K562 (cell line): ENCODE measurements around the gene IGF1R. TPM values are rescaled to one million over a fixed set of nuclear protein-coding genes. Genes with fewer than 3 reads are reported as not detected.

Experiments
- BRF2 ChIP-seq: IDR thresholded peaks from 3 replicates; pipeline ENCODE4 v1.6.1; 2011; ENCODE audit warnings: borderline replicate concordance, mild to moderate bottlenecking; ENCODE audit not compliant: insufficient read length, insufficient read depth
- CEBPB ChIP-seq: fragments of 450-650 bp; IDR thresholded peaks from 2 replicates; pipeline ENCODE4 v1.6.1; 2016; ENCODE audit warnings: missing genetic modification characterization, missing compliant biosample characterization
- CLOCK ChIP-seq: fragments of 250-450 bp; sonication (Bioruptor Pico); IDR thresholded peaks from 2 replicates; pipeline ENCODE4 v1.4.0; 2020; ENCODE audit warnings: mild to moderate bottlenecking, moderate library complexity, borderline replicate concordance
- KAT2B ChIP-seq: IDR thresholded peaks from one replicate; pipeline ENCODE4 v1.6.1; 2012; ENCODE audit warnings: low read depth, mild to moderate bottlenecking, control low read depth, inconsistent platforms, low read length, moderate library complexity
- NUFIP1 ChIP-seq: fragments of 450-650 bp; IDR thresholded peaks from 2 replicates; pipeline ENCODE4 v1.6.1; 2018; ENCODE audit not compliant: partially characterized antibody
- PCBP1 ChIP-seq: fragments of 200-400 bp; formaldehyde crosslinking; IDR thresholded peaks from 2 replicates; pipeline ENCODE4 v1.6.1; 2018; ENCODE audit warnings: mild to moderate bottlenecking, low read depth, low read length; ENCODE audit not compliant: poor library complexity, severe bottlenecking
- PPARD ChIP-seq: fragments of 250-450 bp; sonication (Bioruptor Pico); IDR thresholded peaks from 2 replicates; pipeline ENCODE4 v1.8.0; 2022; ENCODE audit warnings: inconsistent platforms, mild to moderate bottlenecking, moderate library complexity
- RBM15 ChIP-seq: fragments of 200-400 bp; formaldehyde crosslinking; IDR thresholded peaks from 2 replicates; pipeline ENCODE4 v1.6.1; 2018; ENCODE audit warnings: mild to moderate bottlenecking, low read length, moderate library complexity; ENCODE audit not compliant: insufficient read depth
- SIN3B ChIP-seq: fragments of 450-650 bp; IDR thresholded peaks from 2 replicates; pipeline ENCODE4 v1.6.1; 2017; ENCODE audit warnings: low read depth, mild to moderate bottlenecking, moderate library complexity
- SUPT5H ChIP-seq: fragments of 450-650 bp; IDR thresholded peaks from 2 replicates; pipeline ENCODE4 v1.6.1; 2016
- TEAD2 ChIP-seq: fragments of 450-650 bp; IDR thresholded peaks from 2 replicates; pipeline ENCODE4 v1.6.1; 2016; ENCODE audit warnings: missing genetic modification characterization, control low read depth, missing compliant biosample characterization
- TRIM28 ChIP-seq: fragments of 450-650 bp; IDR thresholded peaks from 2 replicates; pipeline ENCODE4 v1.6.1; 2017
- ZFX ChIP-seq: sonication (generic); formaldehyde crosslinking; IDR thresholded peaks from 2 replicates; pipeline ENCODE4 v1.8.0; 2022; ENCODE audit warnings: mild to moderate bottlenecking, missing genetic modification reagents, moderate library complexity
- ZNF133 ChIP-seq: fragments of 250-450 bp; sonication (Bioruptor Pico); IDR thresholded peaks from 2 replicates; pipeline ENCODE4 v1.4.0; 2020; ENCODE audit warnings: mild to moderate bottlenecking
- ZNF274 ChIP-seq: IDR thresholded peaks from 2 replicates; pipeline ENCODE4 v1.6.1; 2011; ENCODE audit warnings: low read depth, mild to moderate bottlenecking, low read length, moderate library complexity, borderline replicate concordance
- ZNF316 ChIP-seq: fragments of 450-650 bp; IDR thresholded peaks from 2 replicates; pipeline ENCODE4 v1.6.1; 2016
- polyA plus RNA-seq, 8 experiments: library from polyadenylated mRNA; depleted of rRNA in 4 of 8; stranded (reverse) in 5 of 8; unstranded in 3 of 8; fragments of >200 nt; fragmentation: Nextera tagmentation in 2 of 8; fragmentation: Illumina TruSeq in 1 of 8; extraction: Ambion mirVana in 2 of 8; extraction: Trizol in 1 of 8; gene quantifications; 2 replicates each; pipeline versions ENCODE4 v1.2.1 to v1.2.3, GENCODE V29; 2011 to 2014; ENCODE audit warnings: inconsistent platforms in 1 of 8, missing spikeins in 1 of 8
- total RNA-seq, 7 experiments: library from RNA; depleted of rRNA in 6 of 7; stranded (reverse); fragments of >200 nt in 6 of 7; fragmentation: Illumina TruSeq in 2 of 7; extraction: Trizol in 2 of 7; gene quantifications; 2 replicates each; pipeline versions ENCODE4 v1.2.1 to v1.2.3, GENCODE V29; 2011 to 2021; ENCODE audit warnings: low replicate concordance in 1 of 7
- TF ChIP-seq, protein P1 (sequence below): sonication (generic); formaldehyde crosslinking; IDR thresholded peaks from 2 replicates; pipeline ENCODE4 v1.8.0; 2022; ENCODE audit warnings: mild to moderate bottlenecking, missing genetic modification reagents
- TF ChIP-seq, protein P2 (sequence below): fragments of 250-450 bp; sonication (Bioruptor Pico); IDR thresholded peaks from 2 replicates; pipeline ENCODE4 v1.8.0; 2022; ENCODE audit warnings: inconsistent platforms, mild to moderate bottlenecking, moderate library complexity, borderline replicate concordance

The IGF1R gene
- total and polyA plus RNA-seq, 9 of the 15 experiments (the other 6 are each of a cell fraction or from before 2014, with no cell fraction given): 0.35 to 8.0 (median 1.6) TPM

GRCh38 chr15:98896802-98897732, 248.7 kb downstream of the IGF1R start (continued):
- TF ChIP-seq CLOCK: no peak
- no peak for TF ChIP-seq SIN3B
- TF ChIP-seq NUFIP1: no peak
- TF ChIP-seq, protein P1, sequence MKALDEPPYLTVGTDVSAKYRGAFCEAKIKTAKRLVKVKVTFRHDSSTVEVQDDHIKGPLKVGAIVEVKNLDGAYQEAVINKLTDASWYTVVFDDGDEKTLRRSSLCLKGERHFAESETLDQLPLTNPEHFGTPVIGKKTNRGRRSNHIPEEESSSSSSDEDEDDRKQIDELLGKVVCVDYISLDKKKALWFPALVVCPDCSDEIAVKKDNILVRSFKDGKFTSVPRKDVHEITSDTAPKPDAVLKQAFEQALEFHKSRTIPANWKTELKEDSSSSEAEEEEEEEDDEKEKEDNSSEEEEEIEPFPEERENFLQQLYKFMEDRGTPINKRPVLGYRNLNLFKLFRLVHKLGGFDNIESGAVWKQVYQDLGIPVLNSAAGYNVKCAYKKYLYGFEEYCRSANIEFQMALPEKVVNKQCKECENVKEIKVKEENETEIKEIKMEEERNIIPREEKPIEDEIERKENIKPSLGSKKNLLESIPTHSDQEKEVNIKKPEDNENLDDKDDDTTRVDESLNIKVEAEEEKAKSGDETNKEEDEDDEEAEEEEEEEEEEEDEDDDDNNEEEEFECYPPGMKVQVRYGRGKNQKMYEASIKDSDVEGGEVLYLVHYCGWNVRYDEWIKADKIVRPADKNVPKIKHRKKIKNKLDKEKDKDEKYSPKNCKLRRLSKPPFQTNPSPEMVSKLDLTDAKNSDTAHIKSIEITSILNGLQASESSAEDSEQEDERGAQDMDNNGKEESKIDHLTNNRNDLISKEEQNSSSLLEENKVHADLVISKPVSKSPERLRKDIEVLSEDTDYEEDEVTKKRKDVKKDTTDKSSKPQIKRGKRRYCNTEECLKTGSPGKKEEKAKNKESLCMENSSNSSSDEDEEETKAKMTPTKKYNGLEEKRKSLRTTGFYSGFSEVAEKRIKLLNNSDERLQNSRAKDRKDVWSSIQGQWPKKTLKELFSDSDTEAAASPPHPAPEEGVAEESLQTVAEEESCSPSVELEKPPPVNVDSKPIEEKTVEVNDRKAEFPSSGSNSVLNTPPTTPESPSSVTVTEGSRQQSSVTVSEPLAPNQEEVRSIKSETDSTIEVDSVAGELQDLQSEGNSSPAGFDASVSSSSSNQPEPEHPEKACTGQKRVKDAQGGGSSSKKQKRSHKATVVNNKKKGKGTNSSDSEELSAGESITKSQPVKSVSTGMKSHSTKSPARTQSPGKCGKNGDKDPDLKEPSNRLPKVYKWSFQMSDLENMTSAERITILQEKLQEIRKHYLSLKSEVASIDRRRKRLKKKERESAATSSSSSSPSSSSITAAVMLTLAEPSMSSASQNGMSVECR (CRISPR knock-in tag): no peak
- TF ChIP-seq, protein P2, sequence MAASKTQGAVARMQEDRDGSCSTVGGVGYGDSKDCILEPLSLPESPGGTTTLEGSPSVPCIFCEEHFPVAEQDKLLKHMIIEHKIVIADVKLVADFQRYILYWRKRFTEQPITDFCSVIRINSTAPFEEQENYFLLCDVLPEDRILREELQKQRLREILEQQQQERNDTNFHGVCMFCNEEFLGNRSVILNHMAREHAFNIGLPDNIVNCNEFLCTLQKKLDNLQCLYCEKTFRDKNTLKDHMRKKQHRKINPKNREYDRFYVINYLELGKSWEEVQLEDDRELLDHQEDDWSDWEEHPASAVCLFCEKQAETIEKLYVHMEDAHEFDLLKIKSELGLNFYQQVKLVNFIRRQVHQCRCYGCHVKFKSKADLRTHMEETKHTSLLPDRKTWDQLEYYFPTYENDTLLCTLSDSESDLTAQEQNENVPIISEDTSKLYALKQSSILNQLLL (CRISPR knock-in tag): no peak
- TF ChIP-seq BRF2: no peak
- TF ChIP-seq ZNF274: no peak
- TF ChIP-seq TRIM28: no peak
- TF ChIP-seq ZNF133 (CRISPR knock-in tag): no peak
- TF ChIP-seq RBM15: no peak
- TF ChIP-seq SUPT5H: no peak
- TF ChIP-seq ZNF316: 0 out of 2 replicates have a peak, but pooled peaks have one; percentile 7
- TF ChIP-seq ZFX (CRISPR knock-in tag): no peak
- no peak for TF ChIP-seq CEBPB (tag)
- no peak for TF ChIP-seq TEAD2 (tag)
- no peak for TF ChIP-seq PCBP1
- TF ChIP-seq KAT2B: no peak
- TF ChIP-seq PPARD (CRISPR knock-in tag): no peak
